ENCODE results near the gene TCAP.

Gene TCAP

GRCh38 chr17:39667945-39668924 is 3.1 kb downstream of the TCAP start, which contains the start of gene PNMT:
Gene PNMT (plus strand): TSS chr17:39668453. CDS start chr17:39668476, 23 bp downstream.
- DNase-seq (ENCODE audit: low spot score) = peak; percentile 70

- no peak for DNase-seq (ENCODE audit: low spot score)
Measured at GRCh38 chr17:39669897-39670735, 5.0 kb downstream of the TCAP start.

- no peak for DNase-seq (ENCODE audit: low spot score)
Measured at GRCh38 chr17:39670746-39671145, 5.6 kb downstream of the TCAP start.

- no peak for DNase-seq (ENCODE audit: low spot score)
Measured at GRCh38 chr17:39671651-39672521, 6.7 kb downstream of the TCAP start.

GRCh38 chr17:39672522-39673334 is 7.6 kb downstream of the TCAP start:
- no peak for DNase-seq (ENCODE audit: low spot score)

GRCh38 chr17:39673335-39674081 is 8.4 kb downstream of the TCAP start:
- DNase-seq (ENCODE audit: low spot score) = no peak

- DNase-seq (ENCODE audit: low spot score) = no peak
Measured at GRCh38 chr17:39674179-39674578, 9.0 kb downstream of the TCAP start.

GRCh38 chr17:39674702-39675389 is 9.7 kb downstream of the TCAP start:
- peak; percentile 46 for DNase-seq (ENCODE audit: low spot score)

- no peak for DNase-seq (ENCODE audit: low spot score)
Measured at GRCh38 chr17:39675390-39676082, 10.4 kb downstream of the TCAP start.

GRCh38 chr17:39676198-39676819 is 11.2 kb downstream of the TCAP start:
- DNase-seq (ENCODE audit: low spot score) = no peak

- DNase-seq (ENCODE audit: low spot score) = no peak
Measured at GRCh38 chr17:39677072-39677471, 11.9 kb downstream of the TCAP start.

GRCh38 chr17:39677542-39678339 is 12.6 kb downstream of the TCAP start:
- DNase-seq (ENCODE audit: low spot score) = no peak

- DNase-seq (ENCODE audit: low spot score) = peak; percentile 71
Measured at GRCh38 chr17:39678340-39679116, 13.4 kb downstream of the TCAP start.

GRCh38 chr17:39679521-39680192 is 14.5 kb downstream of the TCAP start:
- DNase-seq (ENCODE audit: low spot score) = no peak

- DNase-seq (ENCODE audit: low spot score) = no peak
Measured at GRCh38 chr17:39683295-39683939, 18.3 kb downstream of the TCAP start.
